ENCODE results near the gene FOXP1.

DNA sequence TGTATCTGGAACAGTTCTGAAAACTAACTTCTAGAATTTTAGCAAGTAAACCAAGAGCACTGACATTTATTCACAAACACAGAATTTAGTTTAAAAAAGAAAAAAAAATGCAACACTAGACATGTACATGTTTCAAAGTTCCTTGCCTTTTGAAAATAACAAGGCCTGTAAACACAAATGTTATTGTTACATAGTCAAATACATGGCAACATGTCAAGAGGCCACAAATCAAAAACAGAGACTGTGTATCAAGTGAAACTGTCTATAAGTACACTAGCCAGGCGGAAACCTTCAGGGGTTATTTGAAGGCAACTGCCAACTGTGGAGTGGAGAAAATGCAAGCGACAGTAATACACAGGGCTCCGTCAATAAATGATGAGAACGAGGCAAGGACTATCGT, 547.6 kb downstream of the FOXP1 start:
- TF ChIP-seq, protein P1, sequence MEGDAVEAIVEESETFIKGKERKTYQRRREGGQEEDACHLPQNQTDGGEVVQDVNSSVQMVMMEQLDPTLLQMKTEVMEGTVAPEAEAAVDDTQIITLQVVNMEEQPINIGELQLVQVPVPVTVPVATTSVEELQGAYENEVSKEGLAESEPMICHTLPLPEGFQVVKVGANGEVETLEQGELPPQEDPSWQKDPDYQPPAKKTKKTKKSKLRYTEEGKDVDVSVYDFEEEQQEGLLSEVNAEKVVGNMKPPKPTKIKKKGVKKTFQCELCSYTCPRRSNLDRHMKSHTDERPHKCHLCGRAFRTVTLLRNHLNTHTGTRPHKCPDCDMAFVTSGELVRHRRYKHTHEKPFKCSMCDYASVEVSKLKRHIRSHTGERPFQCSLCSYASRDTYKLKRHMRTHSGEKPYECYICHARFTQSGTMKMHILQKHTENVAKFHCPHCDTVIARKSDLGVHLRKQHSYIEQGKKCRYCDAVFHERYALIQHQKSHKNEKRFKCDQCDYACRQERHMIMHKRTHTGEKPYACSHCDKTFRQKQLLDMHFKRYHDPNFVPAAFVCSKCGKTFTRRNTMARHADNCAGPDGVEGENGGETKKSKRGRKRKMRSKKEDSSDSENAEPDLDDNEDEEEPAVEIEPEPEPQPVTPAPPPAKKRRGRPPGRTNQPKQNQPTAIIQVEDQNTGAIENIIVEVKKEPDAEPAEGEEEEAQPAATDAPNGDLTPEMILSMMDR (IDR thresholded peaks at IDR 0.05): no peak
- no peak for TF ChIP-seq EZH2 (IDR thresholded peaks at IDR 0.05; ENCODE audit: borderline replicate concordance, insufficient read depth, low read depth, low read length, poor library complexity, severe bottlenecking)

Data from B cell (primary cell).